Right atrium auricular region (tissue), 2 donors: ENCODE results near the gene IFT74. TPM values are rescaled to one million over a fixed set of nuclear protein-coding genes. Genes with fewer than 3 reads are reported as not detected.
A peak's percentile ranks its signal among the peaks of the same experiment; 100 is the strongest.

Experiments
- DNase-seq: peaks from one replicate; pipeline ENCODE4 v3.0.0-alpha.2; 2019; ENCODE audit warnings: low spot score
- H3K27ac ChIP-seq, 2 donors: fragments of 200-600 bp; sonication (generic); 1 replicate in 1 of 2; 2 replicates in 1 of 2; pipeline ENCODE4 v1.5.1; 2016 to 2019
- H3K27me3 ChIP-seq, 2 donors: fragments of 200-600 bp; sonication (generic); one replicate each; pipeline versions ENCODE4 v1.5.1 to v1.6.0; 2017 to 2019
- H3K36me3 ChIP-seq: fragments of 200-600 bp; sonication (generic); one replicate; pipeline ENCODE4 v1.5.1; 2016
- H3K4me1 ChIP-seq, 2 donors: fragments of 200-600 bp; sonication (generic); one replicate each; pipeline versions ENCODE4 v1.5.1 to v1.6.0; 2017 to 2019
- H3K4me3 ChIP-seq, 2 donors: fragments of 200-600 bp; sonication (generic); 1 replicate in 1 of 2; 2 replicates in 1 of 2; pipeline ENCODE4 v1.5.1; 2017 to 2019; ENCODE audit warnings: mild to moderate bottlenecking in 1 of 2, moderate library complexity in 1 of 2
- H3K9me3 ChIP-seq, 2 donors: fragments of 200-600 bp; sonication (generic); one replicate each; pipeline ENCODE4 v1.5.1; 2019
- CTCF ChIP-seq, 2 donors: fragments of 200-600 bp; sonication (generic); IDR thresholded peaks; one replicate each; pipeline ENCODE4 v1.5.1; 2019; ENCODE audit warnings: antibody characterized with exemption in 2 of 2
- total RNA-seq, 2 donors: library from RNA; depleted of rRNA; stranded (reverse); fragments of >200 nt; gene quantifications; one replicate each; pipeline ENCODE4 v1.1.0, GENCODE V29; 2016

Gene IFT74
- total RNA-seq, 2 donors from 2014 or later: 9.0 to 10.6 TPM

GRCh38 chr9:26954050-26954508 lies 2.1 kb upstream of the IFT74 start:
- Histone ChIP-seq H3K4me3 (no peak overlapping the region), H3K36me3 (no peaks in the 10 kb centered on the region), H3K4me1 (peaks cover 0 to 17% of the 10 kb centered on the region in 2 donors), H3K27ac (no peak overlapping the region), H3K9me3 (no peaks in the 10 kb centered on the region), H3K27me3 (no peaks in the 10 kb centered on the region)
- DNase-seq: no peak
- no peak for TF ChIP-seq CTCF (IDR thresholded peaks at IDR 0.05)

GRCh38 chr9:26955222-26955903 lies 849 bp upstream of the IFT74 start:
- no peak for TF ChIP-seq CTCF (IDR thresholded peaks at IDR 0.05)
- H3K27me3 ChIP-seq: no peaks in the 10 kb centered on the region
- peak overlapping the region; percentile 52 to 62 for H3K4me3 ChIP-seq
- H3K4me1 ChIP-seq: peaks cover 0 to 17% of the 10 kb centered on the region in 2 donors
- no peak for DNase-seq
- no peaks in the 10 kb centered on the region for H3K36me3 ChIP-seq
- peak overlapping the region; percentile 73 to 85 for H3K27ac ChIP-seq
- no peaks in the 10 kb centered on the region for H3K9me3 ChIP-seq

- no peak for TF ChIP-seq CTCF (IDR thresholded peaks at IDR 0.05)
- Histone ChIP-seq H3K27me3 (no peaks in the 10 kb centered on the region), H3K27ac (peak overlapping the region; percentile 73 to 85), H3K9me3 (no peaks in the 10 kb centered on the region), H3K4me3 (peak overlapping the region; percentile 52 to 62), H3K36me3 (no peaks in the 10 kb centered on the region), H3K4me1 (peaks cover 0 to 17% of the 10 kb centered on the region in 2 donors)
- DNase-seq: no peak
These were observed 635 bp downstream of the IFT74 start for GRCh38 chr9:26956860-26957233.

- no peak for DNase-seq
- no peaks in the 10 kb centered on the region for H3K27me3 ChIP-seq
- peaks cover 0 to 5% of the 10 kb centered on the region in 2 donors for H3K9me3 ChIP-seq
- no peak overlapping the region for H3K27ac ChIP-seq
- H3K4me3 ChIP-seq: no peak overlapping the region
- peaks cover 0 to 12% of the 10 kb centered on the region in 2 donors for H3K4me1 ChIP-seq
- H3K36me3 ChIP-seq: no peaks in the 10 kb centered on the region
- TF ChIP-seq CTCF (IDR thresholded peaks at IDR 0.05): no peak
These were observed 15.5 kb downstream of the IFT74 start for GRCh38 chr9:26971721-26972120.

GRCh38 chr9:26973989-26974388 lies 17.8 kb downstream of the IFT74 start:
- H3K27me3 ChIP-seq: no peaks in the 10 kb centered on the region
- no peaks in the 10 kb centered on the region for H3K36me3 ChIP-seq
- TF ChIP-seq CTCF (IDR thresholded peaks at IDR 0.05): no peak
- DNase-seq: no peak
- peaks cover 0 to 12% of the 10 kb centered on the region in 2 donors for H3K4me1 ChIP-seq
- no peaks in the 10 kb centered on the region for H3K9me3 ChIP-seq
- no peak overlapping the region for H3K4me3 ChIP-seq
- H3K27ac ChIP-seq: no peak overlapping the region

- no peak overlapping the region for H3K27ac ChIP-seq
- no peak for DNase-seq
These were observed 18.7 kb downstream of the IFT74 start for GRCh38 chr9:26974927-26975326.

More at GRCh38 chr9:26974927-26975326, 18.7 kb downstream of the IFT74 start:
- Histone ChIP-seq H3K9me3 (no peaks in the 10 kb centered on the region), H3K27me3 (no peaks in the 10 kb centered on the region), H3K36me3 (no peaks in the 10 kb centered on the region), H3K4me3 (no peak overlapping the region), H3K4me1 (peaks cover 0 to 12% of the 10 kb centered on the region in 2 donors)
- TF ChIP-seq CTCF (IDR thresholded peaks at IDR 0.05): no peak
